ENCODE measurements around the gene DHRS4.
"Not testable (repeated sequence)": the region's sequence is repeated elsewhere in the genome, so short reads cannot be mapped to it uniquely, and the experiment has no call there.

Gene DHRS4

GRCh38 chr14:23988607-23989363 lies 35.2 kb downstream of the DHRS4 start, which contains the start of gene DHRS4L2:
DHRS4L2 (plus strand) TSS chr14:23988929; CDS start chr14:23988948, 19 bp downstream.
- DNase-seq: peak; percentile 54

- DNase-seq: not testable (repeated sequence)
Observed at GRCh38 chr14:23989734-23990445, 36.3 kb downstream of the DHRS4 start.

- DNase-seq: not testable (repeated sequence)
Observed at GRCh38 chr14:23990961-23991360, 37.4 kb downstream of the DHRS4 start.

- not testable (repeated sequence) for DNase-seq
Observed at GRCh38 chr14:23993042-23993441, 39.5 kb downstream of the DHRS4 start.

GRCh38 chr14:23996009-23996408 lies 42.4 kb downstream of the DHRS4 start:
- DNase-seq: not testable (repeated sequence)

- not testable (repeated sequence) for DNase-seq
Observed at GRCh38 chr14:23996825-23997224, 43.3 kb downstream of the DHRS4 start.

GRCh38 chr14:23999640-24000039 lies 46.1 kb downstream of the DHRS4 start:
- DNase-seq: not testable (repeated sequence)

GRCh38 chr14:24001078-24001477 lies 47.5 kb downstream of the DHRS4 start:
- not testable (repeated sequence) for DNase-seq

- not testable (repeated sequence) for DNase-seq
Observed at GRCh38 chr14:24001679-24002078, 48.1 kb downstream of the DHRS4 start.

GRCh38 chr14:24006471-24006816 lies 52.9 kb downstream of the DHRS4 start:
- DNase-seq: not testable (repeated sequence)

GRCh38 chr14:24006817-24007652 lies 53.5 kb downstream of the DHRS4 start:
- DNase-seq: peak; percentile 15

- no peak for DNase-seq
Observed at GRCh38 chr14:24011051-24011450, 57.5 kb downstream of the DHRS4 start.

- DNase-seq: not testable (repeated sequence)
Observed at GRCh38 chr14:24012726-24013273, 59.2 kb downstream of the DHRS4 start.

- DNase-seq: peak; percentile 51
Observed at GRCh38 chr14:24013654-24014514, 60.3 kb downstream of the DHRS4 start.

GRCh38 chr14:24015745-24016144 lies 62.2 kb downstream of the DHRS4 start:
- DNase-seq: not testable (repeated sequence)
